Epidermal melanocyte (primary cell): Measurements from ENCODE around the gene ANKRD6.

Experiments
- DNase-seq: peaks from one replicate; pipeline ENCODE4 v3.0.0; 2011; ENCODE audit warnings: low spot score; ENCODE audit not compliant: insufficient read length

ANKRD6 gene

DNA sequence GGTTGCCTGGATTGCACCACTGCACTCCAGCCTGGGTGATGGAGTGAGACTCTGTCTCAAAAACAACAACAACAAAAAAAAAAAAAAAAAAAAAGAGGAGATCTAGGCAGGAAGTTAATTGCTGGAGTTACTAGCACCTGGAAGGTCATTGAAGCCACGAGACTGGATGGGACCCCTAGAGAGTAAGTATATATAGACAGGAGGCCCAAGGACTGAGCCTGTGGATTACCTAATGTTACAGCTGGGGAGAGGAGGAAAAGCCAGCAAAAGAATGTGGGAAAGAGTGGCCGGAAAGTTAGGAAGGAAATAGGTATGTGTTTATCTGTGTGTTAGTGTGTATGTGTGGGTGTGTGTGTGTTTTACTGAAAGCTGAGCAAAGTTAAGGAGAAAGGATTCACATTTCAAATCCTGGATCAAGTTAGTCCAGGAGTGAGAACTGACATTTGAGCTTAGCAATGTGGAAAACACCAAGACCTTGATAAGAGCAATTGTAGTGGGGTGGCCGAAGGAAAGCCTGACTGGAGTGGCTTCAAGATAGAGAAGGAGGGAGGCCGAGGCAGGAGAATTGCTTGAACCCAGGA, 38.4 kb downstream of the ANKRD6 start:
- no peak for DNase-seq

DNA sequence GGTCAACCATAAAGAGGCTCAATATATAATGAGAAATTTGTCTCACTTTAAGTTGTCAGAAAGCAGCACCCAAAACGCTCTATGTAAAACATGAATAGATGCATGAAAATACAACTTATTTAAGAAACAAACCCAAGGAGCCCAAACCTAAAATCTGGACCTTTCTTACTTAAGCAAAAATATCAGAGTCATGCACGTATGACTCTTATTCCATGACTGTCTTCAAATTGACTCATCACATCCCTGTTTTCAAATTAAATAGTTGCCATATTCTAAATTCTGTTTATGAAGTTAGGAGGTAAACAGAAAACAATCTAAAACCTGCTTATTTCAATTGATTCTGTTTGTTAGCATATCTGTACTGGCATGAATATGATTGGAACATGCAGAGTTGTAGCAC, 42.1 kb downstream of the ANKRD6 start:
- no peak for DNase-seq

DNA sequence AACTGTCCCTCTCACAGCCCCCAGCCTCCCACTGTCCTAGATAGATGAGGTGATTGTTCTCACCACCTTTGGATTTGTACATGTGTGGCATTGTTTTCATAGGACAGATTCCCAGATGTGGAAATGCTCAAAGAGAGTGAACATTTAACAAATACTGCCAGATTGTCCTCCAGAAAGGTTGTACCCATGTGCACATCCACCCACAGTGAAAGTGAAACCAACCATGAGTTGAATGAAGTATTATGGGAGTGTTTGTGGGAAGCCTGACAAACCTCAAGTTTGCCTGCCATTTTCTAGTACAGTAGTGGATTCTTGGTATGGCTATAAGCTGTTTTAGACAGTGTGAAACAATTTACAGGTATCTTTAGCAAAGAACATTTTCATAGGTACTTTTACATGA, 42.7 kb downstream of the ANKRD6 start:
- DNase-seq, result no peak

DNA sequence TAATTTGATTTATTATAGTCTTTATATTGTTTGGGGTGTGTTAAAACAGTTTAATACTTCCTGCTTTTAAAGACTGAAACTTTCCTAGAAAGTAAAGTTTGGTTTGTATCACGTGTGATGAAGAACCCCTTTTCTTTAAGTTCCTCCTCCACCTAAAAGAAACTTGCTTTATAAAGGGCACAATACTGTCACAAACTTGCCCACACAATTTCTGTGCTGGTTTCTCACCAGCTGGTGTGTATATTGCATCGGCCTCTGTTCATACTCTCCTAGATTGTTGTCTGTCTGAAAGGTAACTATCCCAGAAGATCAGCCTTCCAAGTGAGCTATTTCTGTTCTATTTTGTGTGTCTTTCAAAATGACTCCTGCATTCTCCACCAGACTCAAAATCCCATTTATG, 46.9 kb downstream of the ANKRD6 start:
- DNase-seq, result no peak

DNA sequence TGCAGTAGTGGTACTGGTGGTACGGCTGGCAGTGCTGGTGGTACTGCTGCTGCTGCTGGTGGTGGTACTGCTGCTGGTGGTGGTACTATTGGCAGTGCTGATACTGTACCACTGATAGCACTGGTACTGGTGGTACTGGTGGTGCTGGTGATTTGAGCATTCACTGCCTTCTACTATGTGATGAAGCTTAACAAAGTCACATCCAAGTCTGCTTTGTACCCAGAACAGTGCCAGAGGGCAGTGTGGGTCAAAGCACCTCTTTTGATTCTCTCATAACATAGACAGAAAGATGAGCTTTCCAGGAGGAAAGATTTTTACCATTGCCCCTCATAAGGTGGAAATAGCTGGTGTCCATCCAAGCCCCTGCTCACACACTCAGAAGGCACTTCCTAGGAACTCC, 48.7 kb downstream of the ANKRD6 start:
- no peak for DNase-seq

DNA sequence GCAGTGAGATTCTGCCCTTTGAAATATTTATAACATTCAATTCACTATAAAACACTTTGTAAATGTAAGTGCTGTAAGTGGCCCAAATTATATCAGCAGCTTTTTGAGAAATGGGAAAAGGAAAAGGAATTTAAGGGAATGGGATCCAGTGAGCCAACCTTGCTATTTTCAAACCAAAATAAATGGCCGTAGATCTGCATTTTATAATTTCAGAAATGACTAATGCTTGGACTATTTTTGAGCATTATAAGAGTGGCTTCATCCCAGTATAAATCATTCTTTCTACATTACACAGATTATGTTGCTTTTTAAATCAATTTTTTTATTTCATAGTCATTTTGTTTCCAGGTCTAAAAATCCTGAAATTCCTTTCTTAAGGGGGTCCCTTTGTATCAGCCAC, 49.2 kb downstream of the ANKRD6 start:
- DNase-seq, result no peak

DNA sequence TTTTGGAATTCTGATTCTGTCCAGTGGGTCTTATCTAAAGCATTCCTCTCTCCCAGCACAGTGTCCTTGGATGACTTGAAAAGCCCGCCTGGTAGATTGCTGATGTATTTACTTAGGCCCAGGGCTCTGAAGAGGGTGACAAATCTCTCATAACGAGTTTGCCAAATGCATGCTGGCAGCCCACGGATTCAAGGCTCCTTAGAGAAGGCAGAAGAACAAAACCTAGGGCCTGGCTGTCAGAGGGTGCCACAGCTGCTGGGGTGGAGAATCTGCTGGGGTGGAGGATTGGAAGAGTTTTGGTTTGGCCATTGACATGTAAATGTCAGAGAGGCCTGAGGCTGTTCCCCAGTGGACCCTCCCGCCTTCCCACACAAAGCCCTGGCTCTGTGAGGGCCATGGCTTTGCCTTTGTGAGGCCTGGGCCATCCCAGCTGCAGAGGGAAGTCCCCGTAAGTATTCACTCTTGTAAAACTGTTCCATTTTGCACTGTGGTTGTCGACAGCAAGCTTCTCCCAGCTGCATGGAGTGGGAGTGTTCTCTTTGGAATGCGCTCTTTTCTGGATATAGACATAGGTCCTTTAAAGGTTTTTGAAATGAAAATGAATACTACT, 50.3 kb downstream of the ANKRD6 start:
- DNase-seq, result no peak

DNA sequence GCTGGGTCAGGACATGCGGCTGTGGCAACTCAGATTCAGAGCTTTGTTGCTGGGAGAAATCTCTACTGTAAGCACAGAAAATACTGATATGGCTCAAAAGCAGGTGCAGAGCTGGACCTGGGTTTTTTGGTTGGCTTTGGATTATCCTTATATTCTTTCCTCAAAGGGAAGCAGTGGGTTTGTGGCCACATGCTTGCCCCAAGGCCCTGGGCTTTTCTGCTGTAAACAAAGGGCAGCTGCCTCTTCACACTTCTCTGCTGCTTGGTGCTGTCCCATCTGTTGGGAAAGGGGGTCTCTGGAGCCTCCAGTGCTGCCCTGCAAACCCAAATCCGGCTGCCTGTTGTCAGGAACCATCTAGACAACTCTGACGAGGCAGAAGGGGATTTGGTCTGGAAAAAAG, 52.4 kb downstream of the ANKRD6 start:
- DNase-seq, result no peak

DNA sequence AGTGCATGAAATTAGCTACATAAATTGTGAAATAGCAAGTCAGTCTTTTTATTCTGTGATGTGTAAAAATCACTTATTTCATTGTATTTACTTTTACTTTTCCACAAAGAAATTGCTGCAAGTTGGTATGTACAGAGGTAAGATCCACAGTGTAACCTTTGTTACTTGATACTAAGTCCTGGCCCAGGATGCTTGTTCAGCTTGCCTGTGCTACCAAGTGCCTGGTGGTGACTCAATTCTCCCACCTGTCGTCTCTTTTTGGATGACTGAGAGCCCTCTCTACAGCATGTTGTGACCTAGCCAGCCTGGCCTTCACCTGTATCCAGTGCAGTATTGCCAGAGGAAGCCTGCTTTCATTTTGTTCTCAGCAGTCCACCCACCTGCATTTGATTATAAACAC, 54.9 kb downstream of the ANKRD6 start:
- no peak for DNase-seq

DNA sequence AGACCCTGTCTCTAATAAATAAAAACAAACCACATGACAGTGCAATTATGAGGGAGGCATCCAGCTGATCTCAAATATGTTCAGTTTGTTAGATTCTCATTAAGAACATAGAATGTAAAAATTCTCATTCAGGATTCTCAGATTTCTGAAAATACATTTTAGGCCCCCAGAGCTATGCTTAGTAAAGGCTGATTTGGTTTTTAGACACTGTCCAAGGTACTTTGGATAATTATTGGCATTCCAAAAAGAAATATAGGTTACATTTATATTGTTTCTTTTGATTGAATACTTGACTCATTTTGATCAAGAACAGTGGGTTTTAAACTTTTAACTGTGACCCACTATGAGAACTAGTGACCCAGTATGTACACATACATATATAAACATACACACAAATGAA, 55.5 kb downstream of the ANKRD6 start:
- DNase-seq, result no peak

DNA sequence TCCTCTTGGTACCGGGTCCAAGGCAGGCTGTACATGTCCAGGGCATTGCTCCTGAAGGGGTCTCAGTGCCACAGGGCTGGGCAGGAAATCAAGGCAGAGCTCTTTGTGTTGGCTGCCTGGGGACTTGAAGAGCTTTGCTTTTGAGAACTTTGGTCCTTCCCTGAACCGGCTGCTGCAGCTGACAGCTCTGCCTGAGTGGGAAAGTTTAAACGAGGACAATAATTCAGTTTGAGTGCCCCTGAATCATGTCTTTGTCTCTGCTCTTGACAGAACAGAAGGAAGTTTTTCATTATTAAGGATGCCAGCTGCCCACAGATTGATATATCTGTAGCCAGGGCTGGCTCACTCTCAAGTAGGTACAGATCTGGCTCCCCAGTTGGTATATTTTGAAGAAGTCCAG, 56.1 kb downstream of the ANKRD6 start:
- DNase-seq, result no peak

DNA sequence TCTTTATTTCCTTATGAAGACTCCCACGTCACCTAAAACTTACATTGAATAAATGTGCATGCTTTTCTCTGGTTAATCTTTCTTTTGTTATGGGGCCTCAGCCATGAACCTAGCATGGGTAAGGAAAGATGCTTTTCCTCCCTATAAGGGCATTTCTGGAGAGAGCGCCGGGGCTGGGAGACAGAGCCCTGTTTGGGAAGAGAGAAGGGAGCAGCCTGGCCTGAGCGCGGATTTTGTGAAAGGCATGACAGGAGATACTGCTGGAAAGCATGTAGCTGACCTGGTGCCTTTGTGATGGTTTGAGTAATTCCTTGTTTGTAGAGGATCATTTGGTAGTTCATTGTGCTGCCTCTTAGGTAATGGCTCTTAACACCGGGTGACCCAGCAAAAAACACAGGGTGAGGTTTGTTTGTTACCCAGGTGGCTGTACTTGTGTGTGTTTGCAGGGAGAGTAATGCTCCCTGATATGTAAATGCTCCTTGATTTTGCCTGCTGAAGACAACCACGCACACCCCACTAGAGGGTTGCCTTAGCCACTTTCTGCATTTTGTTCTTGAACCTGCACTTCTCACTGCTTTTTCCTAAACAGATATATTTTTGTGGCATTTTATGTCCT, 59.2 kb downstream of the ANKRD6 start:
- no peak for DNase-seq

DNA sequence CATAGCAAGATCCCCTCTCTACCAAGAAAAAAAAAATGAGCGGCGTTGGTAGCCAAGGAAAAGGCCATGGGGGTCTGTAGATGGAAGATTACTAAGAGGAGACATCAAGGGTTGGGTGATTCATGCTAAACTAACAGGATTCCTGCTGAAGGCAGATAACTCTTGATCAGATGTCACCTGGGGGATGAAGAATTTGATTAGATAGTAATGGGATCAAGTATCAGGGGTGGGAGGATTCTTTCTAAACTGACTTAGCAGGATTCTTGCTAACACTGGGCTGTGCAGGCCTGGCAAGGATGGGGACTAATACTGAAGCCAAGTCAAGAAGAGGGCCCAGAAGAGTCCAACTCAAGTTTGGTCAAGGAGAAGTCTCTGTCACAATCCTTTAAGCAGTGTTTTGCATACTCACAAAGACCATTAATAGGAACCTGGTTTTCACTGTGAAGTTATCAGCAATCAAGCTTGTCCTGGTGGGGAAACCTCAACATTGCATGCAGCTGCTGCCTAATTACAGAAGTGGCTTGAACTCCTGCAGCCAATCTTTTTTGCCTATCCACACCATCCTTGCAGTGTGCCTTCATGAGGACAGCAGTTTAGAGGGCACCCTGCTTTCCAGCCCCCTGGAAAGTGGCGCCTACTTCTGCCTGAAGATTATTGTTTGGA, 61.3 kb downstream of the ANKRD6 start:
- DNase-seq, result no peak

DNA sequence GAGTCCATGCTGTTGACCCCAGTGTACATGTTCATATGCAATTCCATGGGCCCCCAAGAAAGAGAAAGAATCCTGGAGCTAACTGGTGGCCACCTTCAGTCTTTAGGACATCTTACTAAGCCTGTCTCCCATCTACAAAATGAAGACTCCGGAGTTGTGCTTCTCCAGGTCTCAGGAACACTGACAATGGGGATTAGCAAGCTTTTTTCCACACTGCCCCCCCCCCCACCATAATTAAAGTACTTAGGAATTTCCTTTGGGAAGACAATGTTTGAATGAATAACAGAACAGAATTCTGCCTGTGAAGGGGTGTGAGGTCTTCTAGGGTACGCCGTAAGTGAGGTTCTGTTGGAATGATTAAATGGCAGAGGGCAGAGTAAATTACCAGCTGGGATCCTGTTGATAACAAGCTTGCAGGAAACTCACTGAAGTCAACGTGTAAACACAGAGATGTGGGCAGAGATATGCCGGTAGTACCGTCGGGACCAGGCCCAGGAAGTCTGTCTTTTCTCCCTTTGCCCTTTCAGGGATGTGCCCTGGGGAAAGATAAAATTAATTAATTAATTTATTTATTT, 63.1 kb downstream of the ANKRD6 start:
- no peak for DNase-seq

DNA sequence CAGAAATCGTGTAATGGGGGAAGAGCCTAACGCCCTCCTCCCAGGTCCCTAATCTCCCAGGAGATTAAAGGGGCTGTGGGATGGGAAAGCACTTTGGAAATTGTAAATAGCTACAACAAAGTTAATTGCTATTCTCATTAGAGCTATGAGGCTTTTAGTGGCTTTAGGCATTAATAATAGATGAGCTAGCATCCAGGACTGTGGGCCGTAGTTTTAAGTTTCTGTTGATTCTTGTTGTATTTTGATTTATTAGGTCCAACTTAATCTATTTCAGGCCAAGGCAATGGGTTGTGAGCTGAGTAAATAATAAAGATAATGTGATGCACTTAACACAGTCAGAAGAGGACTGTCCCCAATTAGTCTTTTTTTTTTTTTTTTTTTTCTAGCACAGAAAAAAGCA, 67.7 kb downstream of the ANKRD6 start:
- DNase-seq, result no peak

DNA sequence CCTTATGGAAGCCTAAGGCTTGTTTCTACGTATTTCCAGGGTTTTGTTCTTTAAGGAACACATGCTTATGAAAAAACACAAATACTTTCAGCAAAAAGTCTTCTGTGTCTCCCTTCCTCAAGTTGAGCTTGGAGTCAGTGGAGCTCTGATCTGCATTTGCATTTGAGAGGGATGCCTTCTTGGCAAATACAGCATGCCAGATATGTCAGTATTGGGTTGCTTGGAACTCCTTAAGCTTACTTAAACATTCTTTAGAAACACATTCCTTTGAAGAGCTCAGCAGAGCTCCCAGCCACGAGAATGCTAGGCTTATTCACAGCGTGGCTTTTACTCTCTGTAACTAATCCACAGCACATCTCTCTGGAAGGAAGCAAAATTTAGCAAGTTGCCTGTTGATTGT, 68.3 kb downstream of the ANKRD6 start:
- DNase-seq, result no peak

DNA sequence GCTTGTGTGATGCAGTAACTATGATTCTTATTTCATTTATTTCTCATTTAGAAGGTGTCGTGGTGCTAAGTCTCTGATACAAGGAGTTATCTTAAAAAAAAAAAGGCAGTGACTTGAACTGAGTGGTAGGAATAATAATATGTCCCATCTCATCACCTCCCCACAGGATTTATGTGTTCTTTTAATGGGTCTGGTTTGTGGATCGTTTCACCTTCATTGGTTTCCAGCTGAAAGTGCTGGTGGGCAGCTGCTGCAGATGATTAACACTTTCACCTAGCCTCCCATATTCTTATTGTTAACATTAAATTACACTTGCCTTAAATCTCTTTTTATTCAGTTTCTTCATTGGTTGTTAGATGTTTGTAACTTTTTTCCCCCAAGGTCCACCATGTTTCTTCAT, 68.8 kb downstream of the ANKRD6 start:
- no peak for DNase-seq

DNA sequence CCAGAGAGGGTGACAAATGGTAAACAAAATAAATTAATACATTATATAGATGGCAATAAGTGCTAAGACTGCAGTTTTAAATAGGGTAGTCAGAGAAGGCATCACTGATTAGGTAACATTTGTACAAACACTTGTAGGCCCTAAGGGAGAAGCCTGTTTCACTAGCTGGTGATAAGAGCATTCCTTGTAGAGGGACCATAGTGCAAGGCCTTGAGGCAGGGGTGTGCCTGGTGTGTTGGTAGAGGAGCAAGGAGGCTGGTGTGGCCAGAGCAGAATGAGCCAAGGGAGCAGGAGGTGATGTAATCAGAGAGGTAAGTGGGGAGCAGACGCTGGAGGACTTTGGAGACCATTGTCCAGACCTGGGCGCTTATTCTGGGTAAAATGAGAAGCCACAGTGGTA, 70.7 kb downstream of the ANKRD6 start:
- no peak for DNase-seq

DNA sequence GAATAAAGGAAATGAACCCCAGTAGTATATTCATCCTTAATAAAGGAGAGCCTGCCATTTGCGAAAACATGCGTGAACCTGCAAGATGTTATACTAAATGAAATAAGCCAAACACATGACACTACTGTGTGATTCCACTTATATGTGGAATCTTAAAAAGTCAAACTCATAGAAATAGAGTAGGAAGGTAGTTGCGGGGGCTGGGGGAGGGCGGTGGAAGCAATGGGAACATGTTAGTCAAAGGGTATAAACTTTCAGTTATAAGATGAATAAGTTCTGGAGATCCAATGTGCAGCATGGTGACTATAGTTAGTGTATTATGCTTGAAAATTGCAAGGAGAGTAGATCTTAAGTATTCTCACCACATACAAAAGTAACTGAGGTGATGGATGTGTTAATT, 72.9 kb downstream of the ANKRD6 start:
- DNase-seq, result no peak

DNA sequence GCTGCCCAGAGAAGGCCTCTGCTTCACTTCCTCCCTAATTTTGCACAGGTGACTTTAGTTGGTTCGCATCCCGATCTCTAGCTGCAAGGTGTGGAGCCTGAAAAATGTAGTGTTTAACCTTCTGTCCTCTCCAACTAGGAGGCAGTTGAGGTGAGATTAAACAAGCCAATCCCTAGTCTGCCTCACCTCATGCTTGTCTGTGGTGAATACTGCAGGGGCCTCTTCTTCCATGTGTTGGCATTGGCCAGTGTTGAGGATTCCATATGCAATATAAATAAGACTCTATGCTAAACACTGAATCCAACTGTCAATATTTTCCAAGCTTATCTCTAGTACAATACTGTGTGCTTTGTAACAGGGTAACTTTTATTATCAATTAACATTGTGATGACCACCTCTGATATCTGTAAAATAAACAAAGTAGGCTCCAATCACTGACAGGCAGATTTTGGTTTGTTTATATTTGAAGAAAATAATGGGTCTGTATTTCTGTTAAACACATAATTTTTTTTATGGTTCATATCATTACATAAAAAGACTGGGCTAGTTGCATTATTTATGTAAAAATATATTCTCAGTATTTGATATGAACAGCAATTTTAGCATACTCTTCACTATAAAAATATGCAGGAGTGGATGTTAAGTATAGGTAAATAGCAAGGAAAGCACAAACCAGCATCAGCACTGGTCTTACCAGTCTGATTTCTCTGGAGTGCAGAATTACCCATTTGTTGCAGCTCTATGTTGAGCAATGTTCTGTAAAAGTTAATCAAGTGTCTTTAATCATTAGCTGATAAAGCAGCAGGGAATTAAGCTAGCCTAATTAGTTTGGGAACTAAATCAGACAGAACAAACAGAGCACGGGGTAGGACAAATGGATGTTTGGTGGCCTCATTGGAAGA, 74.0 kb downstream of the ANKRD6 start:
- DNase-seq, result no peak

DNA sequence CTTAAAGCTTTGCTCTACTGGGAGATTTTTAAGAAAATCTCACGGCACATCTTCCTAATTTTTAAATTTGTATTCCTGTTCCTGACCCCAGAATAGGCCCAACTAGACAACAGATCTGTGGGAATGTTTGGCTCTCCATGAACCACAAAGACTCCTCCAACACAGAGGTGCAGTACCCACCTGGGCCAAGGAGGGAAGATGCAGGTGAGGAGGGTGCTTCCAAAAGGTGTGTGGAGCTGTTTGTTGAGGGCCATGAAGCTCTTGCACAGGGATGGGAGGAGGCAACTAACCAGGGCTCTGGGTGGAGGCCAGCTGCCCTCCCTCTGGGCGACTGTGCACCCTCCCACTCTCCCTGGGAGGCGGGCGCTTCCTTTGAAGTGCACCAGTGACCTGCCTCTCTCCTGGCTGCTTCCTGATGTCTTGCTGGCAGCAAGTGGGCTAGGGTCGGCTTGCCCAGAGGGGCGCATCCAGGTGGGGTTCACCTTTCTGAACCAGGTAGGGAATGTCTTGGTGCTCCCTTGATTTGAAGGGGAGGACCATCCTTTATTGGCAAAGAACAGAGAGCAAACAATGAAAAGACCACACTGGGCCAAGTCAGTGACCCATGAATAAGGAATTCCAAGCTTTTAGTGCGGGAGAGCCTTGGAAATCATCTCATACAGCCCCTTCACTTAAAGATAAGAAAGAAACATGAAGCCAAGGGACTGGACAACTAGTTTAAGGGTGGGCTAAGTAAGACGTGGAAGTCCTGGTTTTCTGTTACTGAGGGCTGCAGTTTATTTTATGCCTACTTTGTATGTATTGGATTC, 76.0 kb downstream of the ANKRD6 start:
- DNase-seq, result no peak
